Prostate gland (tissue), 2 donors: ENCODE data around the gene SCAI. TPM values are rescaled to one million over a fixed set of nuclear protein-coding genes. Genes with fewer than 3 reads are reported as not detected.

Experiments used
- DNase-seq: peaks from one replicate; pipeline ENCODE4 v3.0.0-alpha.2; 2019; ENCODE audit warnings: low spot score
- H3K27ac ChIP-seq, 2 donors: fragments of 200-600 bp; sonication (generic); 2 replicates each; pipeline ENCODE4 v1.5.1; 2017 to 2019
- H3K27me3 ChIP-seq: fragments of 200-600 bp; sonication (generic); replicated peaks from 2 replicates; pipeline ENCODE4 v1.5.1; 2019; ENCODE audit not compliant: insufficient read depth
- H3K36me3 ChIP-seq, 2 donors: fragments of 200-600 bp; sonication (generic); 1 replicate in 1 of 2; 2 replicates in 1 of 2; pipeline versions ENCODE4 v1.5.1 to v1.8.1; 2017 to 2019
- H3K4me1 ChIP-seq: fragments of 200-600 bp; sonication (generic); replicated peaks from 2 replicates; pipeline ENCODE4 v1.5.1; 2019
- H3K4me3 ChIP-seq, 2 donors: fragments of 200-600 bp; sonication (generic); 2 replicates each; pipeline ENCODE4 v1.5.1; 2017 to 2019
- H3K9me3 ChIP-seq: fragments of 200-600 bp; sonication (generic); 2 replicates; pipeline ENCODE4 v1.5.1; 2017
- POLR2A ChIP-seq: fragments of 450-650 bp; IDR thresholded peaks from one replicate; pipeline ENCODE4 v1.6.1; 2016; ENCODE audit warnings: antibody characterized with exemption, mild to moderate bottlenecking
- POLR2AphosphoS5 ChIP-seq: sonication (generic); formaldehyde crosslinking; IDR thresholded peaks from one replicate; pipeline ENCODE4 v1.6.1; 2017; ENCODE audit warnings: antibody characterized with exemption
- WGBS: methylation state at CpG from one replicate; pipeline ENCODE4 v1.1.5; 2018; 5-methylcytosine and 5-hydroxymethylcytosine counted together
- intact Hi-C: fragments of 100-400 bp; cut with DNase I; formaldehyde crosslinking; loops from one replicate; pipeline ENCODE4 v1.14.2; 2022
- total RNA-seq, 2 donors: library from RNA; depleted of rRNA; stranded (reverse); fragments of >200 nt; gene quantifications; one replicate each; pipeline ENCODE4 v1.1.0, GENCODE V29; 2016
- TF ChIP-seq, protein P1 (sequence below), 4 experiments: fragments of 200-600 bp in 2 of 4; fragments of 450-650 bp in 2 of 4; sonication (generic) in 2 of 4; IDR thresholded peaks; 1 replicate in 3 of 4; 2 replicates in 1 of 4; pipeline ENCODE4 v1.5.1; 2016 to 2019; ENCODE audit warnings: antibody characterized with exemption in 4 of 4, mild to moderate bottlenecking in 2 of 4, moderate library complexity in 2 of 4

The SCAI gene
- total RNA-seq, 2 donors from 2014 or later = 3.4 to 8.6 TPM

- H3K27ac ChIP-seq = no peak overlapping the region
- TF ChIP-seq POLR2AphosphoS5 (no peak), POLR2A (no peak)
- TF ChIP-seq, protein P1, sequence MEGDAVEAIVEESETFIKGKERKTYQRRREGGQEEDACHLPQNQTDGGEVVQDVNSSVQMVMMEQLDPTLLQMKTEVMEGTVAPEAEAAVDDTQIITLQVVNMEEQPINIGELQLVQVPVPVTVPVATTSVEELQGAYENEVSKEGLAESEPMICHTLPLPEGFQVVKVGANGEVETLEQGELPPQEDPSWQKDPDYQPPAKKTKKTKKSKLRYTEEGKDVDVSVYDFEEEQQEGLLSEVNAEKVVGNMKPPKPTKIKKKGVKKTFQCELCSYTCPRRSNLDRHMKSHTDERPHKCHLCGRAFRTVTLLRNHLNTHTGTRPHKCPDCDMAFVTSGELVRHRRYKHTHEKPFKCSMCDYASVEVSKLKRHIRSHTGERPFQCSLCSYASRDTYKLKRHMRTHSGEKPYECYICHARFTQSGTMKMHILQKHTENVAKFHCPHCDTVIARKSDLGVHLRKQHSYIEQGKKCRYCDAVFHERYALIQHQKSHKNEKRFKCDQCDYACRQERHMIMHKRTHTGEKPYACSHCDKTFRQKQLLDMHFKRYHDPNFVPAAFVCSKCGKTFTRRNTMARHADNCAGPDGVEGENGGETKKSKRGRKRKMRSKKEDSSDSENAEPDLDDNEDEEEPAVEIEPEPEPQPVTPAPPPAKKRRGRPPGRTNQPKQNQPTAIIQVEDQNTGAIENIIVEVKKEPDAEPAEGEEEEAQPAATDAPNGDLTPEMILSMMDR (IDR thresholded peaks at IDR 0.05) = no peak
- WGBS = 64% methylated on average over 2 of the region's 2 CpGs
- no peaks in the 10 kb centered on the region for H3K27me3 ChIP-seq
- intact Hi-C loops = no loop called here
- no peak overlapping the region for H3K4me3 ChIP-seq
- H3K4me1 ChIP-seq = no peaks in the 10 kb centered on the region
- H3K9me3 ChIP-seq = no peaks in the 10 kb centered on the region
- DNase-seq = no peak
- no peaks in the 10 kb centered on the region for H3K36me3 ChIP-seq
Measured at GRCh38 chr9:125079931-125080330, 63.4 kb downstream of the SCAI start.

DNA sequence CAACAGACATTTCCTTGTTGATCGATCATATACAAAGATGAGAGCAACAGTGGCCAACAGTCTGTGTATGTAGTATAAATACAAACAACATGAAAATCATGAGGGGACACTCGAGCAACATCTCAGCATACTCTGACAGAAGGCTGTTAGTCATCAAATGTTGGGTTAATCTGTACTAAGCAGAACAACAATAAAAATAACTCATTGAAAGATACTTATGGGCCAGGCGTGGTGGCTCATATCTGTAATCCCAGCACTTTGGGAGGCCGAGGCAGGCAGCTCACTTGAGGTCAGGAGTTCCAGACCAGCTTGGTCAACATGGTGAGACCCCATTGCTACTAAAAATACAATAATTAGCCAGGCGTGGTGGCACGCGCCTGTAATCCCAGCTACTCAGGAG, 67.3 kb downstream of the SCAI start:
- 95% methylated on average over 7 of the region's 7 CpGs for WGBS
- intact Hi-C loops = no loop called here
- no peak for DNase-seq
- no peaks in the 10 kb centered on the region for H3K4me1 ChIP-seq
- no peak overlapping the region for H3K27ac ChIP-seq
- no peak overlapping the region for H3K4me3 ChIP-seq
- H3K36me3 ChIP-seq = no peaks in the 10 kb centered on the region
- TF ChIP-seq POLR2AphosphoS5 = no peak
- TF ChIP-seq POLR2A = no peak
- TF ChIP-seq, protein P1 (IDR thresholded peaks at IDR 0.05) = no peak
- H3K27me3 ChIP-seq = no peaks in the 10 kb centered on the region
- H3K9me3 ChIP-seq = no peaks in the 10 kb centered on the region

- 95% methylated on average over 2 of the region's 2 CpGs for WGBS
- no peak overlapping the region for H3K27ac ChIP-seq
- H3K27me3 ChIP-seq = no peaks in the 10 kb centered on the region
- no peak for DNase-seq
- intact Hi-C loops = no loop called here
- H3K4me1 ChIP-seq = no peaks in the 10 kb centered on the region
- no peak for TF ChIP-seq POLR2AphosphoS5
- H3K4me3 ChIP-seq = no peak overlapping the region
- H3K36me3 ChIP-seq = no peaks in the 10 kb centered on the region
- no peaks in the 10 kb centered on the region for H3K9me3 ChIP-seq
Measured at GRCh38 chr9:125074976-125075375, 68.4 kb downstream of the SCAI start.

- Histone ChIP-seq H3K4me3 (no peak overlapping the region), H3K4me1 (no peaks in the 10 kb centered on the region), H3K27ac (no peak overlapping the region), H3K36me3 (no peaks in the 10 kb centered on the region), H3K27me3 (no peaks in the 10 kb centered on the region), H3K9me3 (no peaks in the 10 kb centered on the region)
- TF ChIP-seq POLR2A = no peak
- TF ChIP-seq, protein P1 (IDR thresholded peaks at IDR 0.05) = no peak
- TF ChIP-seq POLR2AphosphoS5 = no peak
- intact Hi-C loops = no loop called here
- peak; percentile 14 for DNase-seq
- 34% methylated on average over 10 of the region's 10 CpGs for WGBS
Measured at GRCh38 chr9:125066839-125067619, 76.3 kb downstream of the SCAI start.

DNA sequence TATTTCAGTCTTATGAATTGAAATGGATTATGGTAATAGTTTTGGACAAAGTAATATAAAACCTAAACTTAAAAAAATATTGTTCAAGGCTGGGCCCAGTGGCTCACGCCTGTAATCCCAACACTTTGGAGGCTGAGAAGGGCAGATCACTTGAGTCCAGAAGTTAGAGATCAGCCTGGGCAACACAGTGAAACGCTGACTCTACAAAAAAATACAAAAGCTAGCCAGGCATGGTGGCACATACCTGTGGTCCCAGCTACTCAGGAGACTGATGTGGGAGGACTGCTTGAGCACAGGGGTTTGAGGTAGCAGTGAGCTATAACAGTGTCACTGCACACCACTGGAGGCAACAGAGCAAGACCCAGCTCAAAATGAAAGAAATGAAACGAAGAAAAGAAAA, 81.9 kb downstream of the SCAI start:
- H3K4me3 ChIP-seq = no peak overlapping the region
- no peaks in the 10 kb centered on the region for H3K36me3 ChIP-seq
- 93% methylated on average over 3 of the region's 3 CpGs for WGBS
- H3K27me3 ChIP-seq = no peaks in the 10 kb centered on the region
- no peak overlapping the region for H3K27ac ChIP-seq
- TF ChIP-seq, protein P1 (IDR thresholded peaks at IDR 0.05) = no peak
- no peak for TF ChIP-seq POLR2AphosphoS5
- no peak for TF ChIP-seq POLR2A
- no peaks in the 10 kb centered on the region for H3K4me1 ChIP-seq
- intact Hi-C loops = no loop called here
- H3K9me3 ChIP-seq = no peaks in the 10 kb centered on the region
- DNase-seq = no peak
